GM23338 (cell line): Measurements from ENCODE around the gene GORAB.
A peak's percentile ranks its signal among the peaks of the same experiment; 100 is the strongest.

ENCODE experiments used
- CREB1 ChIP-seq: fragments of 250-450 bp; sonication (Bioruptor Pico); IDR thresholded peaks from 2 replicates; pipeline ENCODE4 v1.5.0; 2020; ENCODE audit warnings: low read depth, mild to moderate bottlenecking, moderate library complexity
- EZH2 ChIP-seq: fragments of 200-600 bp; sonication (generic); IDR thresholded peaks from one replicate; pipeline ENCODE4 v1.8.0; 2017; ENCODE audit warnings: antibody characterized with exemption, mild to moderate bottlenecking, low read depth; ENCODE audit not compliant: unreplicated experiment
- EZH2phosphoT487 ChIP-seq: fragments of 200-600 bp; sonication (generic); IDR thresholded peaks from one replicate; pipeline ENCODE4 v1.8.1; 2018; ENCODE audit warnings: antibody characterized with exemption; ENCODE audit not compliant: unreplicated experiment
- JUNB ChIP-seq: IDR thresholded peaks from one replicate; pipeline ENCODE4 v1.6.1; 2016; ENCODE audit warnings: antibody characterized with exemption; ENCODE audit not compliant: unreplicated experiment
- NANOG ChIP-seq: IDR thresholded peaks from 2 replicates; pipeline ENCODE4 v1.6.1; 2016; ENCODE audit warnings: antibody characterized with exemption, borderline replicate concordance
- POLR2AphosphoS5 ChIP-seq: IDR thresholded peaks from 2 replicates; pipeline ENCODE4 v1.6.1; 2016; ENCODE audit warnings: antibody characterized with exemption, low read depth
- ZNF331 ChIP-seq: fragments of 250-450 bp; sonication (Bioruptor Pico); IDR thresholded peaks from 2 replicates; pipeline ENCODE4 v1.5.0; 2020; ENCODE audit warnings: low read depth, mild to moderate bottlenecking, moderate library complexity
- TF ChIP-seq, protein P1 (sequence below), 2 experiments: fragments of 200-600 bp in 1 of 2; sonication (generic) in 1 of 2; conservative IDR thresholded peaks; 2 replicates each; pipeline versions ENCODE4 v1.5.1 to v1.6.1; 2016 to 2017; ENCODE audit warnings: antibody characterized with exemption in 2 of 2, low read depth in 2 of 2, mild to moderate bottlenecking in 2 of 2, moderate library complexity in 1 of 2
- TF ChIP-seq, protein P2 (sequence below): IDR thresholded peaks from one replicate; pipeline ENCODE4 v1.6.1; 2018; ENCODE audit warnings: antibody characterized with exemption; ENCODE audit not compliant: unreplicated experiment
- TF ChIP-seq, protein P3 (sequence below): IDR thresholded peaks from 2 replicates; pipeline ENCODE4 v1.6.1; 2016; ENCODE audit warnings: antibody characterized with exemption

DNA sequence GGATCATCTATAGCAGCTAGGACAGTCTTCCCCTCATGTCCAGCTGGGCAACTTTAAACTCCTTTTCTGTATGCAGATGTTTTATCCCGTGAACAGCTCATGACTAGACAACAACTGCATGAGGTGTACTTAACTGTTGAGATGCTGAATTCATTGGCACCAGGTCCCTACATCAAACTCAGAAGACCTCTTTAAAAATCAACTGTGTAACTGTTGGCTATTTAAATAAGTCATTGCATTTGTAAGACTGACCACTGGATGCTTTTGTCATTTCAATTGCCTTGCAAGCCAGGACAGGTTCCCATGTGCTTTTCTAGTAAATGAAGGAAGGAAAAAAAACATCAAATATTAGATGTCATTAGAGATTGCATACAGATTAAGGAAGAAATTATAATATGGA, 28.3 kb upstream of the GORAB start:
- TF ChIP-seq, protein P1, sequence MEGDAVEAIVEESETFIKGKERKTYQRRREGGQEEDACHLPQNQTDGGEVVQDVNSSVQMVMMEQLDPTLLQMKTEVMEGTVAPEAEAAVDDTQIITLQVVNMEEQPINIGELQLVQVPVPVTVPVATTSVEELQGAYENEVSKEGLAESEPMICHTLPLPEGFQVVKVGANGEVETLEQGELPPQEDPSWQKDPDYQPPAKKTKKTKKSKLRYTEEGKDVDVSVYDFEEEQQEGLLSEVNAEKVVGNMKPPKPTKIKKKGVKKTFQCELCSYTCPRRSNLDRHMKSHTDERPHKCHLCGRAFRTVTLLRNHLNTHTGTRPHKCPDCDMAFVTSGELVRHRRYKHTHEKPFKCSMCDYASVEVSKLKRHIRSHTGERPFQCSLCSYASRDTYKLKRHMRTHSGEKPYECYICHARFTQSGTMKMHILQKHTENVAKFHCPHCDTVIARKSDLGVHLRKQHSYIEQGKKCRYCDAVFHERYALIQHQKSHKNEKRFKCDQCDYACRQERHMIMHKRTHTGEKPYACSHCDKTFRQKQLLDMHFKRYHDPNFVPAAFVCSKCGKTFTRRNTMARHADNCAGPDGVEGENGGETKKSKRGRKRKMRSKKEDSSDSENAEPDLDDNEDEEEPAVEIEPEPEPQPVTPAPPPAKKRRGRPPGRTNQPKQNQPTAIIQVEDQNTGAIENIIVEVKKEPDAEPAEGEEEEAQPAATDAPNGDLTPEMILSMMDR (conservative IDR thresholded peaks at IDR 0.05; ENCODE audit: low read depth in 2 of 2), result no peak
- TF ChIP-seq POLR2AphosphoS5 (no peak), EZH2phosphoT487 (no peak), JUNB (no peak), CREB1 (no peak), EZH2 (no peak), ZNF331 (CRISPR knock-in tag) (no peak), NANOG (peak; percentile 87)
- TF ChIP-seq, protein P2, sequence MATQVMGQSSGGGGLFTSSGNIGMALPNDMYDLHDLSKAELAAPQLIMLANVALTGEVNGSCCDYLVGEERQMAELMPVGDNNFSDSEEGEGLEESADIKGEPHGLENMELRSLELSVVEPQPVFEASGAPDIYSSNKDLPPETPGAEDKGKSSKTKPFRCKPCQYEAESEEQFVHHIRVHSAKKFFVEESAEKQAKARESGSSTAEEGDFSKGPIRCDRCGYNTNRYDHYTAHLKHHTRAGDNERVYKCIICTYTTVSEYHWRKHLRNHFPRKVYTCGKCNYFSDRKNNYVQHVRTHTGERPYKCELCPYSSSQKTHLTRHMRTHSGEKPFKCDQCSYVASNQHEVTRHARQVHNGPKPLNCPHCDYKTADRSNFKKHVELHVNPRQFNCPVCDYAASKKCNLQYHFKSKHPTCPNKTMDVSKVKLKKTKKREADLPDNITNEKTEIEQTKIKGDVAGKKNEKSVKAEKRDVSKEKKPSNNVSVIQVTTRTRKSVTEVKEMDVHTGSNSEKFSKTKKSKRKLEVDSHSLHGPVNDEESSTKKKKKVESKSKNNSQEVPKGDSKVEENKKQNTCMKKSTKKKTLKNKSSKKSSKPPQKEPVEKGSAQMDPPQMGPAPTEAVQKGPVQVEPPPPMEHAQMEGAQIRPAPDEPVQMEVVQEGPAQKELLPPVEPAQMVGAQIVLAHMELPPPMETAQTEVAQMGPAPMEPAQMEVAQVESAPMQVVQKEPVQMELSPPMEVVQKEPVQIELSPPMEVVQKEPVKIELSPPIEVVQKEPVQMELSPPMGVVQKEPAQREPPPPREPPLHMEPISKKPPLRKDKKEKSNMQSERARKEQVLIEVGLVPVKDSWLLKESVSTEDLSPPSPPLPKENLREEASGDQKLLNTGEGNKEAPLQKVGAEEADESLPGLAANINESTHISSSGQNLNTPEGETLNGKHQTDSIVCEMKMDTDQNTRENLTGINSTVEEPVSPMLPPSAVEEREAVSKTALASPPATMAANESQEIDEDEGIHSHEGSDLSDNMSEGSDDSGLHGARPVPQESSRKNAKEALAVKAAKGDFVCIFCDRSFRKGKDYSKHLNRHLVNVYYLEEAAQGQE, result no peak
- TF ChIP-seq, protein P3, sequence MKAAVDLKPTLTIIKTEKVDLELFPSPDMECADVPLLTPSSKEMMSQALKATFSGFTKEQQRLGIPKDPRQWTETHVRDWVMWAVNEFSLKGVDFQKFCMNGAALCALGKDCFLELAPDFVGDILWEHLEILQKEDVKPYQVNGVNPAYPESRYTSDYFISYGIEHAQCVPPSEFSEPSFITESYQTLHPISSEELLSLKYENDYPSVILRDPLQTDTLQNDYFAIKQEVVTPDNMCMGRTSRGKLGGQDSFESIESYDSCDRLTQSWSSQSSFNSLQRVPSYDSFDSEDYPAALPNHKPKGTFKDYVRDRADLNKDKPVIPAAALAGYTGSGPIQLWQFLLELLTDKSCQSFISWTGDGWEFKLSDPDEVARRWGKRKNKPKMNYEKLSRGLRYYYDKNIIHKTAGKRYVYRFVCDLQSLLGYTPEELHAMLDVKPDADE, result no peak
